Measurements from ENCODE around the gene AXIN1.
A peak's percentile ranks its signal among the peaks of the same experiment; 100 is the strongest.
"Not testable (repeated sequence)": the region's sequence is repeated elsewhere in the genome, so short reads cannot be mapped to it uniquely, and the experiment has no call there.

AXIN1 gene

DNA sequence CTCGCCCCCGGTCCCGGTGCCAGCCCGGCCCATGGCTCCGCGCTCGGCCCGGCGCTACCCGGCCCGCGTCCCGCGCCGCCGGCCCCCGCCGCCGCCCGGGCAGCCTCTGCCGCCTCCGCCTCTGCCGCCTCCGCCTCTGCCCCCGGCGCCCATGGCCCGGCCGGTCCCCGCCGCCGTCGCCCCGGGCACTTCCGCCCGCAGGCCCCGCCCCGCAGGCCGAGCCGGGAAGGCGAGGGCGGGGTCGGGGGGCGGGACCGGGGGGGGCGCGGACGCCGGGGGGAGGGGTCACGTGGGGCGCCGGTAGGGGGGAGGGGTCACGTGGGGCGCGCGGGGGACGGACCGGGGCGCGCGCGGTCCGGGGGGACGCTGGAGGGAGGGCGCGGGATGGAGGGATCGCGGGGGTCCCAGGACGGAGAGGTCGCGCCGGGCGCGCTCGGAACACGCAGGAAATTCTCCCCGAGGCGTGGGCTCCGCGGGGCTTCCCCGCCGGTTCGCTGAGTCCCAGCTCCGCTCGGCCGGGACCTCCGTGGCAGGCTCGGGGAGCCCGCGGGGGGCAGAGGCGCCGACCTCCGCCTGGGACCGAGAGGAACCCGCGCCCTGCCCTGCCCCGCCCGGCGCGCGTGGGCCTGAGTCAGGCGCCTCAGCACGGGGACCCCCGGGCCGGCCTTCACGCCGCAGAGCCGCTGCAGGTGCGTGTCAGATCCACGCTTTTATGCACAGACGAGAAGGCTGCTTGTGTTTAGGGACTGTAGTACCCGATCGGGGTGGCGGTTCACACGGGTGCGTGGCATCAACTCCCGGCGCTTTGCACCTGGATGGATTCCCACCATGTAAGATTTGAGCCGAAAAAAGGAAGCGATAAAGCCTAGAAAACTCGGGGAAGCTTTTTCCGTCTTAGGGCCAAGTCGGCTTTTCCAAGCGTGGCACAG lies 29.5 kb upstream of the AXIN1 start, which contains the start of gene PGAP6:
Gene PGAP6 (minus strand): TSS at position 190 of the 929 bp plus-strand sequence. CDS start 157 bp downstream, at position 33.
- DNase-seq (ENCODE audit: low read depth in 2 of 2) = peak; percentile 55 to 71

DNA sequence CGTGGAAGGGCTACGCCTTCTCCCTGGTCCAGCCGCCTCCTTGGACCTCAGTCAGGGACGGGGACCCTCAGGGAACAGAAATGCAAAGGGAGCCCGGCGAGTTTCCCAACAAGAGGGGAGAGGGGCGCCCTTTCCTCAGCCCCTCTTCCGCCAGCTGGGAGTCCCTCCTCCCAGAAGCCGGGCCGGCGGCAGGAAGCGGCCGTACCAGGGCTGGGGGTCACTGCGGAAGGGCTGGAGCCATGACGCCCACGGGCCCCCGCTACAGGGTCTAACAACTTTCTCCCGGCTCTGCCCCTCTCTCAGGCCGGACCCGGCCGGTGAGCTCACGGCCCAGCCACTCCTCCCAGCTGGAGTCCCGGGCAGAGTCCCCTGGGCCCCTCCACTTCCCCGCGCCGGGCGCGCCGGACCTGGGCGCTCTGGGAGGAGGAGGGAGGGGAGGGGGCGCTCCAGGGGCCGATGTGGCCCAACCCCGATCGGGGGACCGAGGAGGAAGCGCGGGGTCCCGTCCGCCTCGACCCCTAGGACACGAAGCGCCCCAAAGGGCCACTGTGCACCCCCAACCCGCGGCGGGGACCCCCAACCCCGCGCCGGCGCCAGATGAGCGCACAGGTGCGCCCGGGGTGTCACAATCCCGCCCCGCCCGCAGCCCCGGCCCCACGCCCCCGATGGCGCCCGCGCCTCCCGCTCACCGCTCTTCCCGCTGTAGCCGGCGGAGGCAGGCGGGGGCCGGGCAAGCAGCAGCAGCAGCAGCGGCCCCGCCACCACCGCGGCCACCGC lies 28.7 kb upstream of the AXIN1 start:
- DNase-seq (ENCODE audit: low read depth in 2 of 2) = no peak

DNA sequence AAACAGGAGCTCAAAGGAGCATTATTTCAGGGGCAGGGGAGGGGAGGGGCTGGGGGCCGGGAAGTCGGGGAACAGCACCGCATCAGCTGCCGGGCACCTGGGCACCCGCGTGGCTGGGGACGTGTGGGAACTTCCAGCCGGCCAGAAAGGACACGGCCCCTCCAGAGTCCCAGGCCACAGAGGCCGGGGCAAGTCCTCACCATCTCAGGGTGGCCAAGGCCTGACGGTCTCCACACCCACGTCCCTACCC lies 28.2 kb upstream of the AXIN1 start:
- no peak for DNase-seq (ENCODE audit: low read depth in 2 of 2)

DNA sequence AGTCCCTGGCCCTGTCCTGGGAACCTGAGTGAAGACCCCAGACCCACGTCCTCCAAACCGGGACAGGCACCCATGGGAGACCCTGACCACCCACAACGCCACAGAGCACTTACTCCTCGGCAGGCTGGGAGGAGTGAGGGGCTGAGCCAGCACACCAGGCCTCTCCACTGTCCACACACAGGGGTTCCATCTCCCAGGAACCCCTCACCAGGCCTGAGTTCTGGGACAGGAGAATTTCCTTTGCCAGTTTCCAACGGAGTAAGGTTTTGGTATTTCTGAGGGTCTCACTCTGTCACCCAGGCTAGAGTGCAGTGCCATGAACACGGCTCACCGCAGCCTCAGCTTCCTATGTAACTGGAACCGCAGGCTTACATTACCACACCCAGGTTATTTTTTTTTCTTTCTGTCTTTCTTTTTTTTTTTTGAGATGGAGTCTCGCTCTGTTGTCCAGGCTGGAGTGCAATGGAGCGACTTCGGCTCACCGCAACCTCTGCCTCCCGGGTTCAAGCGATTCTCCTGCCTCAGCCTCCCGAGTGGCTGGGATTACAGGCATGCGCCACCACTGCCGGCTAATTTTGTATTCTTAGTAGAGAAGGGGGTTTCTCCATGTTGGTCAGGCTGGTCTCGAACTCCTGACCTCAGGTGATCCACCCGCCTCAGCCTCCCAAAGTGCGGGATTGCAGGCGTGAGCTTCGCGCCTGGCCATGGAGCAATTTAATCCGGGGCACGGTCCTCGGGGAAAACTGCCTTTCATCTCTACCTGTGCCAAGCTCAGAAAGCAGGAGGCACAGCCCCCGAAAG lies 27.6 kb upstream of the AXIN1 start:
- DNase-seq (ENCODE audit: low read depth in 2 of 2) = no peak

DNA sequence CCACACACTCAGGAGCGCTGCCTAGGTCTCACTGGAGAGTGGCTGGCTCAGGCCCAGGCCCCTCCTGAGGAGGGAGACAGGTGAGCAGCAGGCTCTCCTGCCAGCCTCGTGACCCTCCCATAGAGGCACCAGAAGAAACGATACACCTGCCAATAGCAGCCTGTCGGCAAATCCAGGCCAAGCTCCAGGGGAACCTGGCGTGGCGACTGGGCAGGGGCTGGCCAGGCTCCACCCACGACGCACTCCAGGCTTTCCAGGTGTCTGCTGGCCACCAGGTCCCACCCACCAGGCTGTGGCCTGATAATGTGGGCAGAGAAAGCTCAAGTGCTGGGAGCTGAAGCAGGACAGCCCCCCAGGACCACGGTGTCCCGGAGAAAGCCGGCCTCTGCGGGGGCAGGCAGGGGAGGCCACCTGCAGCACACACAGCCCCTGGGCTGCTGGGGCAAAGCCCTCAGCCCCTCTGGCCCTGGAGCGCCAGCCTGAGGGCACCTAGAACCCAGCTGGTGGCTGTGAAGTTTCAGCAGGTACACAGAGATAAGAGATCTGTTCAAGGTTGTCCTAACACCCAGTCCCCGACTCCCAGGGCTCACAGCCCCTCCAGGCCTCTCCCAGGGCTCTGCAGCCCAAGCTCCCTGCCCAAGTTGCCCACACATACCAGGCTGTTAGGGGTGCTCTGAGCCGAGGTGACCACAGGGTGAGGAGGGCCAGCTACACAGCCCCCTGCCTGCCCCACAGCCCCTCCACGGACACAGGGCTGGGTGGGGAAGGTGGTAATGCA lies 26.8 kb upstream of the AXIN1 start:
- DNase-seq (ENCODE audit: low read depth in 2 of 2) = no peak

DNA sequence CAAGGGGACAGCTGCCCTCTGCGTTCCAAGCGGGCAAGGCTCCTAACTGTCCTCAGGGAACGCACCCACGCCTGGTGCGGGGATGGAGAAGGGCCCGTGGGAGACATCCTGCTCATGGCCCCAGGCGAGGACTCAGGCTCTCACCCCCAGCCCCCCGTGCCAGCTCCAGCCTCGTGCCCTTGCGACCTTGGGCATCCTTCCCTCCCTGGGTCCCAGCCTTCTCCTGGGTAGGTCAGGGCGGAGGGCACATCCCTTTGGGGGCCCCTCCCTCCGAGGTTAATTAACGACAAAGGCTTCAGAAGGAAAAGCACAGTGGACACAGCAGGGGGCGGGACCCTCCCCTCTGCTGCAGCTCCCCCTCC lies 26.3 kb upstream of the AXIN1 start:
- DNase-seq (ENCODE audit: low read depth in 2 of 2) = no peak

DNA sequence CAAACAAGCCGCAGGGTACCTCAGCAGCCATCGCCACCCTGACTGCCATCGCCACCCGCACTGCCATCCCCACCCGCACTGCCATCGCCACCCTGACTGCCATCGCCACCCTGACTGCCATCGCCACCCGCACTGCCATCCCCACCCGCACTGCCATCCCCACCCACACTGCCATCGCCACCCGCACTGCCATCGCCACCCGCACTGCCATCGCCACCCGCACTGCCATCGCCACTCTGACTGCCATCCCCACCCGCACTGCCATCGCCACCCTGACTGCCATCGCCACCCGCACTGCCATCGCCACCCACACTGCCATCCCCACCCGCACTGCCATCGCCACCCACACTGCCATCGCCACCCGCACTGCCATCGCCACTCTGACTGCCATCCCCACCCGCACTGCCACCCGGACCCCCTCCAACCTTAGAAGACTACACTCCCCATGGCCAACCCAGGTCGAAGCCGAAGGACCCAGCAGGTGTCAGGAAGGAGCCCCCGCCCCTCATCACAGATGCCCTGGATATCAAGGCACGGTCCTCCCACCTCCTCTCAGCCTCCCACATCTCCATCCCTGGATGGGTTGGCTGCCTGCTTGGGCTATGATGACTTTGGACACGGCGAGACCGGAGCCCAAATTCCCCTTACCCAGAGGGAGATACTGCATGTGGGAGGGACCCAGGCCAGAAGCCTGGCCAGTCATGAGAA lies 25.7 kb upstream of the AXIN1 start:
- DNase-seq (ENCODE audit: low read depth in 2 of 2) = not testable (repeated sequence)

DNA sequence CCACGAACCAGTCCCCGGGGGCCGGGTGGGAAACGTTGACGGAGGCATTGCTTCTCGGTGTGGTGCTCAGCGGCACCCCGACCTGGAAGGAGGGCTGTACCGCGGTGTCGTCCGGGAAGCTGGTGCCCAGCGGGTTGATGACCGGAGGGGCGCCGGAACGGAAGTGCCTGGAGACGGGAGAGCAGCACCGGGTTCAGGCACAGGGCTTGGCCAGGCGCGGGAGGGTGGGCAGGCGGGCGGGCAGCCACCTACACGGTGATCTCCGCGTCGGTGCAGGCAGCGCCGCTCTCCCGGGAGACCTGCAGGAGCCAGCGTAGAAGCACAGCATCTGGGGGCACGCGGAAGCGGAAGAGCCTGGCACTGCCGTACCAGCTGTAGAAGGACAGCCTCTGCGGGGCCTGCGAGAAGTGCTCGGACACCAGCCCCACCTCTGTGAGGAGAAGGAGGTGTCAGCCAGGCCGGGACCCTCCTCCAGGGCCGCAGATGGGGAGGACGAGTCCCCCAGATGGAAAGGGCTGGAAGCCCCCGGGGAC lies 25.0 kb upstream of the AXIN1 start:
- DNase-seq (ENCODE audit: low read depth in 2 of 2) = no peak

DNA sequence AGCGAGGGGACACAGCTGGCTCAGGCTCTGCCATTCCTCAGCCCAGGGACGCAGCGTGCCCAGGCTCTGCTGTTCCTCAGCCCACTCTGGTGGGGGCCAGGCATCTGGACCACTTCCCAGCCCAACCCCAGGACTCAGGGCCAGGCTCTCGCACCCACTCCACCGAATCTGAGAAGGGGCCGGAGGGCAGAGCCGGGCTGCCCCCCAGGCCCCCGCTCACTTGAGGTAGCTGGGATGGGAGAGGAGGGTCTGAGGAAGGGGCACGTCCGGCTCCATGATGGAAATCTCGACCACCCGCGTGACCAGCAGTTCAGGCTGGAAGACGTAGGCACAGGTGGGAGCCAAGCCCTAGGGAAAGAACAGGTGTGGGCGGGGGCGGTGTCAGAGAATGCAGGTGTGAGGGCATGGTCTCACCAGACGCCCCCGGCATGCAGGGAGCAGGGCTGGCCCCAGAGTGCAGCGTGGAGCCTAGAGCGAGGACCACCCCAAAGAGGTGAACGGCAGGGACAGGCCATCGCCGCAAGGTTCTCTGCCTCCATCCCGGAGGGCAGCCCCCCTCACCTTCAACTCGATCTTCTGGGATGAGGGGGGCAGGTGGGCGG lies 24.4 kb upstream of the AXIN1 start:
- no peak for DNase-seq (ENCODE audit: low read depth in 2 of 2)

DNA sequence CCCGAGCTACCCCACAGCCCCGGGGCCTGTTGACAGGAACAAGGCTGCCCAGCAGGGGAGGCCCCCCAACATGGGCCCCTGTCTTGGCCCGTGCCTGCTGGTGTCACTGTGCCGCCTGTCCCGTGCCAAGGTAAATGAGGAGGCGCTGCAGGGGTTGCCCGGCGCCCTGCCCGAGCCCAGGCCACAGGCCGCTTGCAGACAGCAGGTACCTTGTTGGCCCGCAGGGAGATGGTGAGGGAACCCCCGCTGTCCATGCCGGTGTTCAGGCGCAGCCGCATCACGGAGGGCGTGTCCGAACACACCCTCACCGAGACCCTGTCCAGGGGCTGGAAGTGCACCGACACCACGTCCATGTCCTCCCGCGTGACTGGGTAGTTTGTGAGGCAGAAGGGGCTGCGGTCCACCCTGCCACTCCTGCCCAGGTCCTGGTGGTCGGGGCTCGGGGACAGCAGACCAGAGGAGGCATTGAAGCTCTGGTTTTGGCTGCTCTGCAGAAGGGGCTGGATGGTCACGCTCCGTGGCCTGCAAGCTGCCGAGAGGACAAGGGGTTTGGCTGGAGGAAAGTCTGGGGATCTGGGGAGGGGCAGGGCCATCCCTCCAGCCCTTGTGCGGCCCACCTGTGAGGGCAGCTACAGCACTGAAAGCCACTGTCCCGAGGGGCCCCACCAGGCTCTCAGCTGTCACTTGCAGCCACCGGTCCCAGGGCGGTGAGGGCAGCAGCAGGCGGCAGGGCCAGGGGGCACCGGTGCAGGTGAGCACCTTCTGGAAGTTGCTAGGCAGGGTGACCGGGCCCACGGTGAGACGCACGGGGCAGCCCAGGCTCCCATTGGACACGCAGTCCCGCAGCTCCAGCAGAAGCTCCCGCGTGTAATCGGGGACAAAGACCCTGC lies 23.6 kb upstream of the AXIN1 start:
- DNase-seq (ENCODE audit: low read depth in 2 of 2) = no peak

DNA sequence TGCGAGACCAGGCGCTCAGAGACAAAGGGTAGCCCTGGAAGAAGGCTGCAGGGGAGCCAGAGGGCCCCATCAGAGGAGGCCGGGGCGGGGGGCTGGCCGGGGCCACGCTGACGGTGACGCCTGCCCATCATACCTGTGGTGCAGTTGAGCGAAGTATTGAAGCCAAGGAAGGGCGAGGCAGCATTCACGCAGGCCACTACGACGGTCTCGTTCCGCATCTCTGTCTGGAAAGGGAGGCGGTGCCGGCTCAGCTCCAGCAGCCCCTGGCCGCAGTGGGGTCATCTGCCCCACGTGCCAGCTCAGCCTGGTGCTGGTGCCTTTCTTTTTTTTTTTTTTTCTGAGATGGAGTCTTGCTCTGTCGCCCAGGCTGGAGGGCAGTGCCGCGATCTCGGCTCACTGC lies 22.7 kb upstream of the AXIN1 start:
- no peak for DNase-seq (ENCODE audit: low read depth in 2 of 2)

DNA sequence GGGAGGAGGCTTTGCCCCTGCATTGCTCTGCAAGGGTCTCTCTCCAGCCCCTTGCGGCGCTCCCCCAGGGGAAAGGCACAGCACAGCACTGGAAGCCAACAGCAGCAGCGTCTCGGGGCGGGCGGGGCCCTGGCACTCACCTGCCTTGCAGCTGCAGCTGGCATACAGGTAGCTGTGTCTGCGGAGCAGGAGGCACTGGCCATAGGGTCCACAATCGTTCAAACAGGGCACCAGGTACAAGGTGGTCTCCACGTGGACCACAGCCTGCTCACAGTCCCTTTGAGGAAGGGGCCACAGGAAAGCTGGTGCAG lies 22.0 kb upstream of the AXIN1 start:
- DNase-seq (ENCODE audit: low read depth in 2 of 2) = no peak

DNA sequence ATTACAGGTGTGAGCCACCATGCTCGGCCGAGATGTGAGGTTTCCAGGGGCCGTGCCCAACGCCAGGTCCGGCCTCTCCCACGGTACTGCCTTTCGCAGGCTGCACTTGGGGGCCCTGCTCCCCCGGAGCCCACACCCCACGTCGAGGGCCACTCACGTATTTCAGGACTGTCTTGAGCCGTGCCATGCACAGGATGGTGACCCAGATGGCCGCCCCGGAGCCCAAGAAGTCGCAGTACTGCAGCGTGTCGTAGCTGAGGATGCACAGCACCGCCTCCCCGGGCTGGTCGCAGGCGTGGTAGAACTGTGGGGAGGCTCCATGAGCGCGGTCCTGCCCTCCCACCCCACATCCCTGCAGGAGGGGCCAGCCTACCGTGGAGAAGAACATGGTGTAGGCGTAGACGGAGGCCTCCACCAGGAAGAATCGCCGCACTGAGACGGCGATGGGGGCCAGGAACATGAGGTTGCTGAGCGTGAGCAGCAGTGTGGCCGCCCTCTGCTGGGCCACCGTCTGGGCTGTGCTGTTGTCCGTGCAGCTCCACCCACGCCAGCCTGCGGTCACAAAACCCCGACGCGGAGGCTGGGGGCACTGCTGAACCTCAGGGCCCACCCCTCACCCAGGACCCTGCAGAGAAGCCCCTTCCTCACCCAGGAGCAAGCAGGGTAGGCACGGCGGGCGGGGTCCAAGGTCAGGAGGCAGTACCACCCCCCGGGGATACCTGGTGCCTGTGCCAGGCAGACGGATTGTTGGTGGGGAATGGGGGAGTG lies 21.5 kb upstream of the AXIN1 start:
- DNase-seq (ENCODE audit: low read depth in 2 of 2) = no peak

DNA sequence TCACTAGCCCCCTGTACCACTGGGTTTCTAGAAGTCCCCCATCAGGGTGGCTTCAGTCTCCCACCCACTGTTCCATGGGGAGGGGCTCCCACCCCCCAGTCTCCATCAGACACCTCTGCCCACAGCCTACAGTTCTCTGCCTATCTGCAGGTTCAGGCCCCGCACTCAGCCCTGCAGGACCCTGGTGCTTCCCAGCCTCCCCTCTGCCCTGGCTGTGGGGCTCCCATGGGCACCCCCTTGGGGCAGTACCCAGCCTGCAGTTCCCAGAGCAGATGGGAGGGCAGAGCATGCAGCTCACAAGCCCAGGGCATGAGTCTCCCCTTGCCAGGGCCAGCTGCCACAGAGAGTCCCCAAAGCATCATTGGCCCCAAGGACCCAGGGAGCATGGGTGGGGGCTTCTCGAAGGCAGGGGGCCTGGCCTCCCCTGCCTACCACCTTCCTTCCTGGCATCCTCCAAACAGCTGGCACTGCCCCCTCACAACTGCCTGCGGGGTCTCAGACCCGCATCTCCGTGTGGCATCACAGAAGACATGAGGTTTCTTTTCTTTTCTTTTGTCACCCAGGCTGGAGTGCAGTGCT lies 20.6 kb upstream of the AXIN1 start:
- DNase-seq (ENCODE audit: low read depth in 2 of 2) = no peak

DNA sequence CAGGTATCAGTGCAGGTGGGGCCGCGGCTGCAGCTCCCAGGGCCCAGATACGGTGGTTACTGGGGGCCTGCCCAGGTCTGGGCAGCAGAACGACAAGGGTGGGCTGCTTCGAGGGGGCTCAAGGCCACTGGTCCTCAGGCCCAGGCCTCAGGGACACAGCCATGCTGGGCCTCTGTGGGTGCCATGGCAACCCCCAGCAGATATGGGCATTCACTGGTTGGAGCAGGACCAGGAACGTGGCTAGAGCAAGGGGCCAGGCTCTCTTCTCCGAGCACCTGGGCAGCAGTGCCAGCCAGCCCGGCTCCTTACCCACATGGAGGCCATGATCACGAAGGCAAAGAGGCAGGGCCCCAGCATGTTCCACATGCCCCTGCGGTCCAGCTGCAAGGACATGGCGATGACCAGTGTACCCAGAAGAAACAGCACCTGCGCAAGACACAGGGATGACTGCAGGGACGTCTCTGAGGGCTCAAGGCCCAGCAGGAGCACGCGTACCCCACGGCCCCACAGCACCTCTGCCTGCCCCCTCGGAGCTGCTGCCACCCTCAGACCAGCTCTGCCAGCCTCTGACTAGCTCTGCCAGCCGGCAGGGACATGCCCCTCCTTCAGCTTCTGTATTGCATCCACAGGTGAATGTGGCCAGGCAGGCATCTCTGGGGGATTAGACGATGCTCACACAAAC lies 19.9 kb upstream of the AXIN1 start:
- DNase-seq (ENCODE audit: low read depth in 2 of 2) = no peak

DNA sequence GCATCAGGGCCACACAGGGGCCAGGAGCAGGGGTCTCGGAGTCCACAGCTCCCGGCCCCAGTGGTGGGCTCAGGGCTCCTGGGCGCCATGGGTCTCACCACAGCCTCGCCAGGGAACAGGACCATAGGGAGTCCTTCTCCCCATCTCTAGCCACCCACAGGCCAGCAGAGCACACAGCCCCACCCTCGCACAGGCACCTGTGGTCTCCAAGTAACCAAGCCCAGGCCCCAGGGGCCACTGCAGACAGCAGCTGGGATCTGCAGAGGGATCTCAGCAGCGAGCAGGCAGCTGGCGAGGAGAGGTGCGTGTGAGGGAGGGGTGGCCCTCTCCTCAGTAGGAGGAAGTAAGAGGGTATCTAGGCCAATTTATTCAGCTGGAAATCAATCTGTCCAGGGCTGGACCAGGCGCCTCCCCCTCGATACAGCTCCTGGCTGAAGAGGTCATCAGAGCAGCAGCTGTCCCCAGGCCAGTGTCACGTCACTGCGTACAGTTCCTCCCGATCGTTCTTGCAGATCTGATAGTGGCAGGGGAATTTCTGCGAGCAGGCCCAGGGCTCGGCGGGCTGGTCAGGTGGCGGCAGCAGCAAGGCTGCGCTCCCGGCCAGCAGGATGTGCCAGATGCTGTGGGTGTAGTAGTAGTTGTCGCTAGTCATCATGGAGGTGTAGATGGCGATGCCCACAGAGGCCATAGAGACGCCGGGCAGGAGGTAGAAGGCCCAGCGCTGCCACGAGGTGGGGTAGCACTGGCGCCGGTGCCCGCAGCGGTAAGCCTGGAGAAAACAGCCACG lies 19.2 kb upstream of the AXIN1 start:
- DNase-seq (ENCODE audit: low read depth in 2 of 2) = no peak

DNA sequence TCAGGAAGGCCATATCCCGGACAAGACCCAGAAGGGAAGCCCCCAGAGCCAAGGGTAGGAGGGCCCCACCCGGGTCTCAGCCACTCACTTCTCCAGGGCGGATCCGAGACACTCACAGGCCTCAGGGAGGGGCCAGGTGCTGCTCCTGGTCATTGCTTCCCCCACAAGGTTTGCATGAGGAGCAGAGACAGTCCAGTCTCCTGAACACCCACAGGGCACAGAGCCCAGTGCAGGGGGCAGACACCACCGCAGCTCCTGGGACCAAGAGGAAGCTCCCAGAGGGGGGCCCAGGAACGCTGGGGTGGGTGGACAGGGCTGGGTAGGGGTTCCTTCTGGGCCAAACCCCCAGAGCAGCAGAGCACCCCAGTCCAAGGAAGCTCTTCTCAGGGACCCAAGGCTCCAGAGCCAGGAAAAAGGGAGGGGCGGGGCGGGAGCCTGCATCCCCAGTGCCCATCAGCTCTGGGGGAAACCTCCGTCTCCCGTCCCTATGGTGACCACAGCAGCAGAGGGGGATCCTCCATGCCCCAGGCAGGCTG lies 18.5 kb upstream of the AXIN1 start:
- DNase-seq (ENCODE audit: low read depth in 2 of 2) = no peak

Data from stimulated activated CD4-positive, alpha-beta T cell treated with anti-CD3 and anti-CD28 coated beads, Interleukin-1b, Interleukin-23, amount 100 ng/mL, for 4 hours (primary cell).